Measurements from ENCODE around the gene WRAP53. TPM values are rescaled to one million over a fixed set of nuclear protein-coding genes. Genes with fewer than 3 reads are reported as not detected.

The WRAP53 gene
- polyA plus RNA-seq, 1 donor (not counting 4 experiments of a cell fraction or from before 2014, with no cell fraction given), result 8.2 TPM

- no peaks in the 10 kb centered on the region for H4K20me1 ChIP-seq (ENCODE audit: control insufficient read depth, extremely low read depth, insufficient read depth, low read length)
- peaks cover 14% of the 10 kb centered on the region for H3K27me3 ChIP-seq (ENCODE audit: control insufficient read depth, extremely low read depth, insufficient read depth, low read length)
- DNase-seq (ENCODE audit: low read depth, low spot score) (no peak), FAIRE-seq (no peak)
- no peaks in the 10 kb centered on the region for H3K9me1 ChIP-seq (ENCODE audit: control insufficient read depth, extremely low read depth, insufficient read depth, low read length)
- peaks cover 20% of the 10 kb centered on the region for H3K4me1 ChIP-seq (ENCODE audit: control insufficient read depth, extremely low read depth, insufficient read depth, low read length)
- dilution Hi-C loops (cut with MboI; ENCODE audit: extremely low pct_ligation_motif_present, low sequenced_read_pairs), result no loop called here
- TF ChIP-seq CTCF (optimal IDR thresholded peaks at IDR 0.05 in 1 of 3, IDR thresholded peaks at IDR 0.05 in 1 of 3, conservative IDR thresholded peaks at IDR 0.05 in 1 of 3; ENCODE audit: extremely low read depth in 1 of 3, insufficient read depth in 2 of 3, low read length in 3 of 3) (no peak), EZH2 (IDR thresholded peaks at IDR 0.05; ENCODE audit: low read length) (no peak)
- H3K4me3 ChIP-seq (ENCODE audit: control insufficient read depth in 2 of 3, extremely low read depth in 1 of 3, insufficient read depth in 2 of 3, low read depth in 1 of 3, low read length in 3 of 3), result no peak overlapping the region
- no peaks in the 10 kb centered on the region for H3K9me3 ChIP-seq (ENCODE audit: control insufficient read depth, low read depth, low read length)
- no peaks in the 10 kb centered on the region for H3K79me2 ChIP-seq (ENCODE audit: control insufficient read depth, insufficient read depth, low read length)
- no peak overlapping the region for H3K27ac ChIP-seq (ENCODE audit: control insufficient read depth, insufficient read depth, low read length)
- H3K36me3 ChIP-seq (ENCODE audit: control insufficient read depth in 2 of 2, extremely low read depth in 1 of 2, insufficient read depth in 2 of 2, low read length in 2 of 2), result peaks cover 14 to 16% of the 10 kb centered on the region in 2 experiments
- H3K4me2 ChIP-seq (ENCODE audit: control insufficient read depth, extremely low read depth, insufficient read depth, low read depth, low read length), result no peak overlapping the region
- H3K9ac ChIP-seq (ENCODE audit: control insufficient read depth, extremely low read depth, insufficient read depth, low read length), result no peak overlapping the region
- no peak overlapping the region for H2AFZ ChIP-seq (ENCODE audit: control insufficient read depth, low read length)
Observed at GRCh38 chr17:7701681-7702080, 13.4 kb downstream of the WRAP53 start.

GRCh38 chr17:7702776-7703175, 14.5 kb downstream of the WRAP53 start:
- no peak for TF ChIP-seq EZH2 (IDR thresholded peaks at IDR 0.05; ENCODE audit: low read length)
- Histone ChIP-seq H3K79me2 (ENCODE audit: control insufficient read depth, insufficient read depth, low read length) (no peaks in the 10 kb centered on the region), H3K9me3 (ENCODE audit: control insufficient read depth, low read depth, low read length) (no peaks in the 10 kb centered on the region), H3K36me3 (ENCODE audit: control insufficient read depth in 2 of 2, extremely low read depth in 1 of 2, insufficient read depth in 2 of 2, low read length in 2 of 2) (peaks cover 12 to 16% of the 10 kb centered on the region in 2 experiments), H3K27me3 (ENCODE audit: control insufficient read depth, extremely low read depth, insufficient read depth, low read length) (peaks cover 22% of the 10 kb centered on the region), H3K9ac (ENCODE audit: control insufficient read depth, extremely low read depth, insufficient read depth, low read length) (no peak overlapping the region), H4K20me1 (ENCODE audit: control insufficient read depth, extremely low read depth, insufficient read depth, low read length) (no peaks in the 10 kb centered on the region), H3K9me1 (ENCODE audit: control insufficient read depth, extremely low read depth, insufficient read depth, low read length) (no peaks in the 10 kb centered on the region), H3K4me2 (ENCODE audit: control insufficient read depth, extremely low read depth, insufficient read depth, low read depth, low read length) (no peak overlapping the region), H2AFZ (ENCODE audit: control insufficient read depth, low read length) (no peak overlapping the region), H3K4me1 (ENCODE audit: control insufficient read depth, extremely low read depth, insufficient read depth, low read length) (peaks cover 20% of the 10 kb centered on the region), H3K4me3 (ENCODE audit: control insufficient read depth in 2 of 3, extremely low read depth in 1 of 3, insufficient read depth in 2 of 3, low read depth in 1 of 3, low read length in 3 of 3) (no peak overlapping the region), H3K27ac (ENCODE audit: control insufficient read depth, insufficient read depth, low read length) (no peak overlapping the region)
- DNase-seq (ENCODE audit: low read depth, low spot score) (no peak), FAIRE-seq (no peak)
- dilution Hi-C loops (cut with MboI; ENCODE audit: extremely low pct_ligation_motif_present, low sequenced_read_pairs), result no loop called here
